Natural killer cell (primary cell): ENCODE results near the gene KMT2B. TPM values are rescaled to one million over a fixed set of nuclear protein-coding genes. Genes with fewer than 3 reads are reported as not detected.

Source experiments
- ATAC-seq, 3 donors: fragments of 150-1000 bp in 2 of 3; fragments of 200-7000 bp in 1 of 3; cut with Tn5 transposase; 1 replicate in 1 of 3; 2 replicates in 2 of 3; pipeline ENCODE4 v1.10.0; 2021; ENCODE audit warnings: mild to moderate bottlenecking in 2 of 3, moderate library complexity in 2 of 3
- DNase-seq, 2 donors: peaks; one replicate each; pipeline versions ENCODE4 v3.0.0 to v3.0.0-alpha.2; 2013 to 2021; ENCODE audit warnings: mixed read lengths in 1 of 2
- H3K27ac ChIP-seq: one replicate; pipeline ENCODE4 v1.5.1; 2013; ENCODE audit warnings: mild to moderate bottlenecking, low read length
- H3K27me3 ChIP-seq: one replicate; pipeline ENCODE4 v1.6.1; 2013; ENCODE audit warnings: low read length; ENCODE audit not compliant: control insufficient read depth, insufficient read depth
- H3K36me3 ChIP-seq: one replicate; pipeline ENCODE4 v1.6.1; 2013; ENCODE audit warnings: low read length; ENCODE audit not compliant: control insufficient read depth, insufficient read depth
- H3K4me1 ChIP-seq: one replicate; pipeline ENCODE4 v1.6.1; 2013; ENCODE audit warnings: low read length; ENCODE audit not compliant: control insufficient read depth, insufficient read depth
- H3K4me3 ChIP-seq: one replicate; pipeline ENCODE4 v1.5.1; 2013; ENCODE audit warnings: low read length
- H3K9me3 ChIP-seq: one replicate; pipeline ENCODE4 v1.6.1; 2013; ENCODE audit warnings: low read length; ENCODE audit not compliant: control insufficient read depth, insufficient read depth
- H3K27ac Mint-ChIP-seq, 2 donors: one replicate each; pipeline ENCODE4 v1.8.0; 2022; ENCODE audit warnings: mild to moderate bottlenecking in 2 of 2, mixed read lengths in 2 of 2, moderate library complexity in 1 of 2
- H3K27me3 Mint-ChIP-seq, 2 donors: one replicate each; pipeline ENCODE4 v1.8.0; 2022; ENCODE audit warnings: low read depth in 2 of 2, mixed read lengths in 2 of 2
- H3K36me3 Mint-ChIP-seq: one replicate; pipeline ENCODE4 v1.8.0; 2022; ENCODE audit warnings: mixed read lengths
- H3K4me1 Mint-ChIP-seq, 2 donors: one replicate each; pipeline ENCODE4 v1.8.0; 2022; ENCODE audit warnings: mixed read lengths in 2 of 2
- H3K4me3 Mint-ChIP-seq: one replicate; pipeline ENCODE4 v1.8.0; 2022; ENCODE audit warnings: mild to moderate bottlenecking, moderate library complexity, mixed read lengths
- H3K9me3 Mint-ChIP-seq, 2 donors: one replicate each; pipeline ENCODE4 v1.8.0; 2022; ENCODE audit warnings: mixed read lengths in 2 of 2
- WGBS: methylation state at CpG from one replicate; pipeline ENCODE4 v1.1.7; 2013; ENCODE audit warnings: missing lambda C conversion rate; ENCODE audit not compliant: insufficient coverage; 5-methylcytosine and 5-hydroxymethylcytosine counted together
- intact Hi-C: fragments of 100-400 bp; cut with micrococcal nuclease; formaldehyde crosslinking; loops from one replicate; pipeline ENCODE4 v1.14.2; 2022
- total RNA-seq, 4 donors: library from RNA; stranded (reverse); fragments of 120-200 nt in 1 of 4; gene quantifications; one replicate each; pipeline versions ENCODE4 v1.2.3 to v1.2.4, GENCODE V29; 2013 to 2022
- TF ChIP-seq, protein P1 (sequence below): fragments of 200-600 bp; IDR thresholded peaks from one replicate; pipeline ENCODE4 v1.8.0; 2022; ENCODE audit warnings: antibody characterized with exemption

The KMT2B gene
- total RNA-seq, 3 donors from 2014 or later (not counting 1 experiment from before 2014, with no cell fraction given), result 60.8 to 70.9 (median 70.7) TPM

DNA sequence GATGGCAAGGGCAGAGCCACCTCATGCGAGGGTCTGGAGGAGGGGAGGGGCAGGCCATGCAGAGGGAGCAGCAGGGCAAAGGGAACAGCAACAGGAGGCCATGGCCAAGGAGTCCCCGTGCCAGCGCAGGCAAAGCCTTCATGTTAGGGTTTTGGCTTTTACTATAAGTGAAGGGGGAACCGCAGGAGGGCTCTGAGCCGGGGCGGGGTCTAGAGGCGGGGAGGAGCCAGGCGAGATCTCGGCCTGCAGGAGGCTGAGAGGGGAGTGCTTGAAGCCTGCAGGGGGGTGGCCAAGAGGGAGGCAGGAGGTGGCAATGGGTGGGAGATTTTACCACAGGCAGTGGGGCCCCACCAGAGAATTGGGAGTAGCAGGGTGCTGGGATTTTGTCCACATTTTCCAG lies 63.8 kb downstream of the KMT2B start:
- TF ChIP-seq, protein P1, sequence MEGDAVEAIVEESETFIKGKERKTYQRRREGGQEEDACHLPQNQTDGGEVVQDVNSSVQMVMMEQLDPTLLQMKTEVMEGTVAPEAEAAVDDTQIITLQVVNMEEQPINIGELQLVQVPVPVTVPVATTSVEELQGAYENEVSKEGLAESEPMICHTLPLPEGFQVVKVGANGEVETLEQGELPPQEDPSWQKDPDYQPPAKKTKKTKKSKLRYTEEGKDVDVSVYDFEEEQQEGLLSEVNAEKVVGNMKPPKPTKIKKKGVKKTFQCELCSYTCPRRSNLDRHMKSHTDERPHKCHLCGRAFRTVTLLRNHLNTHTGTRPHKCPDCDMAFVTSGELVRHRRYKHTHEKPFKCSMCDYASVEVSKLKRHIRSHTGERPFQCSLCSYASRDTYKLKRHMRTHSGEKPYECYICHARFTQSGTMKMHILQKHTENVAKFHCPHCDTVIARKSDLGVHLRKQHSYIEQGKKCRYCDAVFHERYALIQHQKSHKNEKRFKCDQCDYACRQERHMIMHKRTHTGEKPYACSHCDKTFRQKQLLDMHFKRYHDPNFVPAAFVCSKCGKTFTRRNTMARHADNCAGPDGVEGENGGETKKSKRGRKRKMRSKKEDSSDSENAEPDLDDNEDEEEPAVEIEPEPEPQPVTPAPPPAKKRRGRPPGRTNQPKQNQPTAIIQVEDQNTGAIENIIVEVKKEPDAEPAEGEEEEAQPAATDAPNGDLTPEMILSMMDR, result no peak
- intact Hi-C loops, result no loop called here

DNA sequence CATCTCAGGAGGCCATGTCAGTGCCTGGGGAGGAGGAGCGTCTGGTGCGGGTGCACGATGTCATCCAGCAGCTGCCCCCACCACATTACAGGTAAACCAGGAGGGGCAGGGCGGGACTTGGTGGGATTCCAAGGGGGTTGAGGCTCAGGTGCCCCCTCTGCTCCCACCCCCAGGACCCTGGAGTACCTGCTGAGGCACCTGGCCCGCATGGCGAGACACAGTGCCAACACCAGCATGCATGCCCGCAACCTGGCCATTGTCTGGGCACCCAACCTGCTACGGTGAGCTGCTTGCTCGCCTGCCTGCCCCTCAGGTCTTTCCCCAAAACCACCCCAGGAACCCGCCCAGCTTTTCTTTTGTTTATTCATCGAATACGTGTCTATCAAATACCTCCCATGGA lies 64.8 kb downstream of the KMT2B start:
- Histone ChIP-seq H3K4me1 (no peaks in the 10 kb centered on the region), H3K27ac (no peak overlapping the region), H3K27me3 (no peaks in the 10 kb centered on the region), H3K36me3 (peaks cover 5% of the 10 kb centered on the region), H3K4me3 (no peak overlapping the region), H3K9me3 (no peaks in the 10 kb centered on the region)
- peaks cover 7 to 10% of the 10 kb centered on the region in 2 donors for H3K4me1 Mint-ChIP-seq
- H3K27me3 Mint-ChIP-seq, result no peaks in the 10 kb centered on the region
- H3K4me3 Mint-ChIP-seq, result no peak overlapping the region
- no peaks in the 10 kb centered on the region for H3K9me3 Mint-ChIP-seq
- DNase-seq, result no peak
- TF ChIP-seq, protein P1, result no peak
- intact Hi-C loops, result no loop called here
- H3K36me3 Mint-ChIP-seq, result no peaks in the 10 kb centered on the region
- no peak for ATAC-seq
- H3K27ac Mint-ChIP-seq, result no peak overlapping the region
- 97% methylated on average over 12 of the region's 12 CpGs for WGBS

More for the DNA sequence above, 63.8 kb downstream of the KMT2B start:
- no peak overlapping the region for H3K27ac ChIP-seq
- H3K9me3 Mint-ChIP-seq, result no peaks in the 10 kb centered on the region
- peaks cover 5% of the 10 kb centered on the region for H3K36me3 ChIP-seq
- H3K4me3 ChIP-seq, result no peak overlapping the region
- peaks cover 12 to 17% of the 10 kb centered on the region in 2 donors for H3K4me1 Mint-ChIP-seq
- H3K27me3 Mint-ChIP-seq, result no peaks in the 10 kb centered on the region
- DNase-seq, result no peak
- no peaks in the 10 kb centered on the region for H3K4me1 ChIP-seq
- H3K9me3 ChIP-seq, result no peaks in the 10 kb centered on the region
- no peak for ATAC-seq
- H3K4me3 Mint-ChIP-seq, result no peak overlapping the region
- H3K36me3 Mint-ChIP-seq, result no peaks in the 10 kb centered on the region
- H3K27me3 ChIP-seq, result no peaks in the 10 kb centered on the region
- WGBS, result 97% methylated on average over 9 of the region's 9 CpGs
- peak overlapping the region in 1 of 2 donors; percentile 43 for H3K27ac Mint-ChIP-seq

DNA sequence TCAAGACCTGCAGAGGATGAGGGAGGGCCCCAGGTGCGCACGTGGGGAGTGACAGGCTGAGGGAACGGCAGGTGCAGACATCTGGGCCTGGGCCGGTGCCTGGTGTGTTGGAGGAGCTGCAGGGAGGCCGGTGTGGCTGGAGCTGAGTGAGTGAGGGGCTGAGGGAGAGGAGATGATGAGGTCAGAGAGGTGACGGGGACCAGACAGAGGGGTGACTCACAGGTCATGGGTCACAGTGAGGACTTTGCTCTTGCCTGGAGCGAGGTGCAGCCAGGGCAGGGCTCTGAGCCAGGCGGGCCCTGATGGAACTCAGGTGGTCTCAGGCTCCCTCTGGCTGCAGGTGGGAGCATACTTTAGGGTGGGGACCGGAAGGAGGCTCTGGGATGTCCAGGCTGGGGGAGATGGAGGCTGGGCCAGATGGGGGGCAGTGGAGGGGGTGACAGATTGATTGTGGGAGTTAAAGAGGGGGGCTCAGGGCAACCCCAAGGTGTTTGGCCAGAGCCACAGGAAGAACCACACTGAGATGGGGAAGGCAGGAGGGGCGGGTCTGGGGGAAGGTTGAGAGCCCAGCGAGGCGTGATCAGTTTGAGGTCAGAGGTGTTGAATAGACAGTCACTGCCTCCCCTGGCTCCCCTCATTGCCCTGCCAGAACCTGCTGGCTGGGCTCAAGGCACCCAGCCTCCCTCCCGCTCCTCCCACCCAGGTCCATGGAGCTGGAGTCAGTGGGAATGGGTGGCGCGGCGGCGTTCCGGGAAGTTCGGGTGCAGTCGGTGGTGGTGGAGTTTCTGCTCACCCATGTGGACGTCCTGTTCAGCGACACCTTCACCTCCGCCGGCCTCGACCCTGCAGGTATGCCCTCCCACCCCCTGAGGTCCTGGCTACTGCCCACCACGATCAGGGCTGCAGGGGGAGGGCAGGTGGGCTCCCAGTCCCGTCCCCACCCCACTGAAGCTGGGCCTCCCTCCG lies 65.9 kb downstream of the KMT2B start:
- Histone ChIP-seq H3K27ac (no peak overlapping the region), H3K4me1 (no peaks in the 10 kb centered on the region), H3K9me3 (no peaks in the 10 kb centered on the region), H3K27me3 (no peaks in the 10 kb centered on the region), H3K4me3 (no peak overlapping the region), H3K36me3 (peaks cover 5% of the 10 kb centered on the region)
- no peak overlapping the region for H3K4me3 Mint-ChIP-seq
- intact Hi-C loops, result no loop called here
- H3K36me3 Mint-ChIP-seq, result no peaks in the 10 kb centered on the region
- DNase-seq, result no peak
- peak in 2 of 3 donors; percentile 29 to 61 for ATAC-seq
- TF ChIP-seq, protein P1, result no peak
- H3K27me3 Mint-ChIP-seq, result no peaks in the 10 kb centered on the region
- no peaks in the 10 kb centered on the region for H3K9me3 Mint-ChIP-seq
- WGBS, result 88% methylated on average over 28 of the region's 28 CpGs
- peaks cover 7 to 10% of the 10 kb centered on the region in 2 donors for H3K4me1 Mint-ChIP-seq
- peak overlapping the region in 1 of 2 donors; percentile 14 for H3K27ac Mint-ChIP-seq
